Mesendoderm (in vitro differentiated cells): ENCODE measurements around the gene OSTF1.

ENCODE experiments used
- DNase-seq: peaks from one replicate; pipeline ENCODE4 v3.0.0; 2013
- H2AK5ac ChIP-seq: 2 replicates; pipeline ENCODE4 v1.6.1; 2013; ENCODE audit warnings: low read length, inconsistent platforms
- H2BK120ac ChIP-seq: 2 replicates; pipeline ENCODE4 v1.6.1; 2013; ENCODE audit warnings: low read depth, mild to moderate bottlenecking, low read length, moderate library complexity, mixed read lengths
- H2BK15ac ChIP-seq: replicated peaks from 2 replicates; pipeline ENCODE4 v1.6.1; 2013; ENCODE audit warnings: low read depth, mild to moderate bottlenecking, moderate library complexity
- H2BK5ac ChIP-seq: 2 replicates; pipeline ENCODE4 v1.6.1; 2013; ENCODE audit warnings: low read length, inconsistent platforms
- H3K18ac ChIP-seq: 2 replicates; pipeline ENCODE4 v1.6.1; 2013; ENCODE audit warnings: mild to moderate bottlenecking, low read length, mixed read lengths
- H3K23ac ChIP-seq: one replicate; pipeline ENCODE4 v1.6.1; 2013; ENCODE audit warnings: low read length
- H3K27ac ChIP-seq: 2 replicates; pipeline ENCODE4 v1.5.1; 2013; ENCODE audit warnings: low read depth, mild to moderate bottlenecking, inconsistent platforms, low read length, moderate library complexity
- H3K27me3 ChIP-seq: 2 replicates; pipeline ENCODE4 v1.6.1; 2013; ENCODE audit warnings: low read length, control low read depth, mild to moderate bottlenecking, inconsistent platforms; ENCODE audit not compliant: insufficient read depth, poor library complexity
- H3K36me3 ChIP-seq: 2 replicates; pipeline ENCODE4 v1.6.1; 2013; ENCODE audit warnings: low read length, inconsistent platforms; ENCODE audit not compliant: control insufficient read depth, insufficient read depth
- H3K4ac ChIP-seq: one replicate; pipeline ENCODE4 v1.6.1; 2013; ENCODE audit warnings: low read depth, mild to moderate bottlenecking, low read length, moderate library complexity
- H3K4me1 ChIP-seq: 2 replicates; pipeline ENCODE4 v1.6.1; 2013; ENCODE audit warnings: low read depth, low read length, inconsistent platforms; ENCODE audit not compliant: control insufficient read depth
- H3K4me2 ChIP-seq: 2 replicates; pipeline ENCODE4 v1.6.1; 2013; ENCODE audit warnings: low read length
- H3K4me3 ChIP-seq: 2 replicates; pipeline ENCODE4 v1.5.1; 2013; ENCODE audit warnings: mild to moderate bottlenecking, low read length
- H3K56ac ChIP-seq: one replicate; pipeline ENCODE4 v1.6.1; 2013; ENCODE audit warnings: low read length
- H3K79me1 ChIP-seq: 2 replicates; pipeline ENCODE4 v1.6.1; 2013; ENCODE audit warnings: low read length, inconsistent platforms
- H3K79me2 ChIP-seq: 2 replicates; pipeline ENCODE4 v1.6.1; 2013; ENCODE audit warnings: mild to moderate bottlenecking, low read length; ENCODE audit not compliant: control insufficient read depth, insufficient read depth
- H3K9ac ChIP-seq: 2 replicates; pipeline ENCODE4 v1.6.1; 2013; ENCODE audit warnings: low read length, inconsistent platforms
- H4K5ac ChIP-seq: one replicate; pipeline ENCODE4 v1.6.1; 2013; ENCODE audit warnings: low read length
- H4K8ac ChIP-seq: one replicate; pipeline ENCODE4 v1.6.1; 2013; ENCODE audit warnings: low read depth, mild to moderate bottlenecking, control low read depth, low read length, moderate library complexity
- WGBS: extraction: QIAGEN DNeasy Blood & Tissue Kit; methylation state at CpG from one replicate; pipeline ENCODE4 v1.1.7; 2013; ENCODE audit warnings: low lambda C conversion rate, missing lambda C conversion rate; ENCODE audit not compliant: insufficient coverage; ENCODE audit errors: extremely low coverage; 5-methylcytosine and 5-hydroxymethylcytosine counted together

The OSTF1 gene

DNA sequence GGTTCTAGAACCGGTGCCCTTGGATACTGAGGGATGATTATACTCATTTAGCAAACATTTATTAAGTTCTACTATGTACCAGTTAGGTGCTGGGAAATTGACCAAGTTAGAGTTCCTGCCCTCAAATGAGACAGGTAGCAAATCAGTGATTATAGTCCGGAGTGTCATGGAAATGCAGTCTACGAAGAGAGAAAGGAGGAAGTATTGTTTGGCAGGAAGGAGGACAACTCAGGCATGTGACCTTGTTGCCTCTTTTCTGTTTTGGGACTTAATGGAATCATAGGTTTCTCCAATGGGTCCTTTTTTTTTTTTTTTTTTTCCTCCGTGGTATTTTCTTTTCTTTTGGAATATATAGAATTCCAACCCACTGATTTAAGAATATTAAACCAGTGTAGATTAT is 28.0 kb downstream of the OSTF1 start:
- Histone ChIP-seq H3K4me1 (no peaks in the 10 kb centered on the region), H3K18ac (no peak overlapping the region), H3K27me3 (no peaks in the 10 kb centered on the region), H3K27ac (no peak overlapping the region), H2AK5ac (no peak overlapping the region), H3K79me1 (peaks cover 1% of the 10 kb centered on the region), H4K5ac (no peak overlapping the region), H3K4me3 (no peak overlapping the region), H2BK5ac (no peak overlapping the region), H3K79me2 (no peaks in the 10 kb centered on the region), H3K23ac (no peak overlapping the region), H3K9ac (no peak overlapping the region), H3K36me3 (no peaks in the 10 kb centered on the region), H2BK15ac (no peak overlapping the region), H2BK120ac (no peak overlapping the region), H4K8ac (no peak overlapping the region), H3K4ac (no peak overlapping the region), H3K4me2 (no peak overlapping the region), H3K56ac (no peak overlapping the region)
- no peak for DNase-seq
- no CpG with 5 or more reads among the region's 4 CpGs for WGBS

DNA sequence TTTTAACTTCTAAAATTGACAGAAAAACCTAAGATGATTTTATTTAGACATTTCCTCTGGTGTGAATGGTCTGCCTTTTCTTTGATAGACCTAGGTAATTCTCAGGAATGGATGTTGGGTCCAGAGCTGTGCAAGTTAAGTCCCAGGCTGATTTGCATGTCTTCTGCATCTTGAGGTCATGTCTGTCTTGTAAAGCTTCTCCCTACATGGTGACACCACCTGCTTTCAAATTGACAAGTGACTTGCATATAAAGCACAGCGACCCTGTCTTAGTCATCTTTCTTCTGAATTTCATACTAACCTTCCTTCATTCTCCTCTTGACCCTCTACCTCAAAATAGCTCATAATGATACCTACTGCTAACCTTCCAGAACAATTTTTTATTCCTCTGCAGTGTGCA is 29.2 kb downstream of the OSTF1 start:
- H3K4me1 ChIP-seq, result no peaks in the 10 kb centered on the region

DNA sequence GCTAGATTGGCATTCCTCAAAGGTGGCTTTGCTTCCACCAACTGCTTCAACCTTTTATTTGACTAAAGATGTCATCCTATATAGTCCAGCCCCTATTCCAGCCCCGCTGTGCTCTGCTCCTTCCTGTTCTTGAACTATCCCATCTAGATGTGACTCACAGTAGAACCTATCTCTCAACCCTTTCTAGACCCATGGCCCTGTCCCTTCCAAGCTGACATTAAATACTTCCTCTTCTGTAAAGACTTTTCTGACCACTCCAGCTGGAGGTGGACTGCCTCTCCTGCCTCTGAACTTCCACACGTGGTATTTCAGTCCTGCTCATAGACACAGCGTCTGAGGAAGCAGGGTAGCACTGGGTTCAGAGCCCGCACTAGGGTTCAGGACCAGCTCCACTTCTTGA is 32.4 kb downstream of the OSTF1 start:
- Histone ChIP-seq H4K8ac (no peak overlapping the region), H2BK5ac (no peak overlapping the region), H2BK120ac (no peak overlapping the region), H3K27ac (no peak overlapping the region), H2BK15ac (no peak overlapping the region), H3K56ac (no peak overlapping the region), H3K18ac (no peak overlapping the region), H3K23ac (no peak overlapping the region), H4K5ac (no peak overlapping the region), H3K4ac (no peak overlapping the region), H3K27me3 (no peaks in the 10 kb centered on the region), H3K36me3 (no peaks in the 10 kb centered on the region), H3K79me2 (no peaks in the 10 kb centered on the region), H3K9ac (no peak overlapping the region), H2AK5ac (no peak overlapping the region), H3K4me3 (no peak overlapping the region), H3K4me2 (no peak overlapping the region), H3K4me1 (no peaks in the 10 kb centered on the region), H3K79me1 (peaks cover 1% of the 10 kb centered on the region)
- WGBS, result no CpG with 5 or more reads among the region's 4 CpGs
- DNase-seq, result no peak

More for the DNA sequence above, 29.2 kb downstream of the OSTF1 start:
- no peak overlapping the region for H2BK5ac ChIP-seq
- H2BK120ac ChIP-seq, result no peak overlapping the region
- H2AK5ac ChIP-seq, result no peak overlapping the region
- no peak overlapping the region for H3K18ac ChIP-seq
- H3K56ac ChIP-seq, result no peak overlapping the region
- H3K9ac ChIP-seq, result no peak overlapping the region
- no peak overlapping the region for H3K23ac ChIP-seq
- WGBS, result no CpG with 5 or more reads among the region's 1 CpG
- H3K4ac ChIP-seq, result no peak overlapping the region
- no peak overlapping the region for H3K4me2 ChIP-seq
- H3K79me1 ChIP-seq, result peaks cover 1% of the 10 kb centered on the region
- H2BK15ac ChIP-seq, result no peak overlapping the region
- no peak overlapping the region for H4K5ac ChIP-seq
- H4K8ac ChIP-seq, result no peak overlapping the region
- no peak overlapping the region for H3K4me3 ChIP-seq
- H3K36me3 ChIP-seq, result no peaks in the 10 kb centered on the region
- H3K27ac ChIP-seq, result no peak overlapping the region
- DNase-seq, result no peak
- no peaks in the 10 kb centered on the region for H3K79me2 ChIP-seq
- no peaks in the 10 kb centered on the region for H3K27me3 ChIP-seq

DNA sequence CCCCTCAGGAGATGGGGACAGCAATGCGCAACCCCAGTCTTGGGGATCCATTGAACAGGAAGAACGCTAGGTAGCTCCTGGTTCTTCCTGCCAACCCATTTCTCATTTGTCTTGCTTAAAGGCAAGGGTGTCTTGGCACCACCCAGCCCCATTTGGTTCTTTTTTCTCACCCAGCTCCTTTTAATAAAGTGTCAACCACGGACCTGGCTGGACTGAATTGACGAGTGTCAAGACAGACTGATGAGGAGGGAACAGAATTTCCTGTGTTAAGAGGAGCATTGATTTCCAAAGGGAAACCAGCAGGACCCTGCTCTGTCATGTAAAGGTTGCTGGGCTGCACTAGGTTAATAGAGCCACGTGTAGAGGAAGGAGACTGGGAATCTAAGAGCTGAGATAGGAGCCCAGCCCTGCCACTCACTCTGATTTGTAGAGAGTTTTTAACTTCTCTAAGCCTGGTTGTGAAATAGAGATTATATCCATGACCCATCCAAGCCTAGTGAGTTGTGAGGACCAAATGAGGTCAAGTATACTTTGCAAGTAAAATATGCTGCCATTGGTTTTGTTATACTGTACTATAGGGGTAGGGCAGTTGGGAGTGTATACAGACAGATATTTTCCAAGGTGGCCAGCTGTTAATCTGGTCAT is 33.7 kb downstream of the OSTF1 start:
- Histone ChIP-seq H2BK15ac (no peak overlapping the region), H4K5ac (no peak overlapping the region), H3K4ac (no peak overlapping the region), H3K36me3 (no peaks in the 10 kb centered on the region), H3K23ac (no peak overlapping the region), H3K4me3 (no peak overlapping the region), H3K79me1 (peaks cover 1% of the 10 kb centered on the region), H3K56ac (no peak overlapping the region), H3K79me2 (no peaks in the 10 kb centered on the region), H3K4me1 (no peaks in the 10 kb centered on the region), H4K8ac (no peak overlapping the region), H2BK5ac (no peak overlapping the region), H3K4me2 (no peak overlapping the region), H3K18ac (no peak overlapping the region), H3K27me3 (no peaks in the 10 kb centered on the region), H3K27ac (no peak overlapping the region), H3K9ac (no peak overlapping the region), H2BK120ac (no peak overlapping the region), H2AK5ac (no peak overlapping the region)
- no CpG with 5 or more reads among the region's 5 CpGs for WGBS
- no peak for DNase-seq

DNA sequence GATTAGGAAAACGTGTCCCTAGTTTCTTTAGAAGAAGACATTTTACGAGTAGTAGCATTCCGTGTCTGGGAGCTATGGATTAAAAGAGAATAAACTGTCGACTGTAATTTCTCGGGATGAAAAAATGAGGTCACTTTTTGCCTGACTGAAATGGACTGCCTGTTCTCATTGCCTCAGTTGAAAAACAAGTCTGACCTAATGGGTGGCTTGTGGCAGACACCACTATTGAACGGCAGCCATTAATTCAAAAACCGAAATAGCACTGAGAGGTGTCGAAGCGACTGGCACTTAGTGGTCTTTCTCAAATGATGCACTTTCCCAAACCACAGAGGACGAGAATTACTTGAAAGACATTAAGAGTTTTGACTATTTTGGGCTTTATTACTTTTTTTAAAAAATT is 35.4 kb downstream of the OSTF1 start:
- Histone ChIP-seq H2BK120ac (no peak overlapping the region), H3K18ac (no peak overlapping the region), H2BK15ac (no peak overlapping the region), H3K4me2 (no peak overlapping the region), H2BK5ac (no peak overlapping the region), H3K36me3 (no peaks in the 10 kb centered on the region), H3K9ac (no peak overlapping the region), H3K79me1 (peaks cover 1% of the 10 kb centered on the region), H3K4me1 (no peaks in the 10 kb centered on the region), H2AK5ac (no peak overlapping the region), H3K27ac (no peak overlapping the region), H3K4ac (no peak overlapping the region), H3K79me2 (no peaks in the 10 kb centered on the region), H4K8ac (no peak overlapping the region), H3K4me3 (no peak overlapping the region), H3K27me3 (no peaks in the 10 kb centered on the region), H3K56ac (no peak overlapping the region), H3K23ac (no peak overlapping the region), H4K5ac (no peak overlapping the region)
- WGBS, result no CpG with 5 or more reads among the region's 10 CpGs
- DNase-seq, result no peak

DNA sequence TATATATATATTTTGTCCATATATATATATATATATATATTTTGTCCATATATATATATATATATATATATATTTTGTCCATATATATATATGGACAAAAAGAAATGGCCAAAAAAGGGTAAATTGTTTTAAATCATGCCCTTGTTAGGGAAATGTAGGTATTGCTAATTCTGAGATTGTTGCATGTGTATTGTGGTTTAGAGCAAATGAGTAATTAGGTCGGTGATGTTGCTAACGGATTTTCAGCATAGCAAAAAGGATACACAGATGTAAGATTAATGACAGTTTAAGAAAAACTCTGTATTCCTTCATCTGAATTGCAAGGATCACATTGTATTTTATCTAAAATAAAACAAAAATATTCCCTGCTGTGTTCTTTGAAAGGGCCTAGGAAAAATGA is 40.2 kb downstream of the OSTF1 start:
- Histone ChIP-seq H3K79me2 (no peaks in the 10 kb centered on the region), H2BK120ac (no peak overlapping the region), H3K23ac (no peak overlapping the region), H3K9ac (no peak overlapping the region), H3K56ac (no peak overlapping the region), H2BK15ac (no peak overlapping the region), H3K36me3 (no peaks in the 10 kb centered on the region), H3K27me3 (no peaks in the 10 kb centered on the region), H3K27ac (no peak overlapping the region), H3K4ac (no peak overlapping the region), H2AK5ac (no peak overlapping the region), H4K5ac (no peak overlapping the region), H3K79me1 (no peaks in the 10 kb centered on the region), H3K18ac (no peak overlapping the region), H4K8ac (no peak overlapping the region), H3K4me1 (no peaks in the 10 kb centered on the region), H3K4me2 (no peak overlapping the region), H3K4me3 (no peak overlapping the region), H2BK5ac (no peak overlapping the region)
- WGBS, result no CpG with 5 or more reads among the region's 2 CpGs
- no peak for DNase-seq
